Measurements from ENCODE around the gene KAT14.

KAT14 gene

GRCh38 chr20:18233408-18233943 is 95.8 kb downstream of the KAT14 start:
- Mint-ChIP-seq H3K27me3 (peaks cover 14% of the 10 kb centered on the region), H3K27ac (no peak overlapping the region), H3K36me3 (no peaks in the 10 kb centered on the region), H3K4me3 (no peak overlapping the region), H3K9me3 (no peaks in the 10 kb centered on the region), H3K4me1 (no peaks in the 10 kb centered on the region)

Data from activated naive CD4-positive, alpha-beta T cell treated with anti-CD3 and anti-CD28 coated beads, Interleukin-2, amount 50 U/mL, for 24 hours (primary cell).